HepG2 (cell line): ENCODE results near the gene HTD2. TPM values are rescaled to one million over a fixed set of nuclear protein-coding genes. Genes with fewer than 3 reads are reported as not detected.

Experiments used
- GABPB1 ChIP-seq: IDR thresholded peaks from 2 replicates; pipeline ENCODE4 v1.6.1; 2016; ENCODE audit warnings: mild to moderate bottlenecking, missing genetic modification reagents, moderate library complexity, missing compliant biosample characterization
- GATAD1 ChIP-seq: IDR thresholded peaks from 2 replicates; pipeline ENCODE4 v1.6.1; 2016; ENCODE audit warnings: missing genetic modification reagents, missing compliant biosample characterization
- KAT2B ChIP-seq: fragments of 150-350 bp; IDR thresholded peaks from 2 replicates; pipeline ENCODE4 v1.6.1; 2014; ENCODE audit warnings: low read depth, low read length, borderline replicate concordance
- MIXL1 ChIP-seq: IDR thresholded peaks from 2 replicates; pipeline ENCODE4 v1.6.1; 2016
- SAFB2 ChIP-seq: sonication (generic); formaldehyde crosslinking; IDR thresholded peaks from 2 replicates; pipeline ENCODE4 v1.5.1; 2020; ENCODE audit warnings: missing genetic modification reagents, low read depth, mild to moderate bottlenecking, borderline replicate concordance
- SETDB1 ChIP-seq: sonication (generic); formaldehyde crosslinking; IDR thresholded peaks from 2 replicates; pipeline ENCODE4 v1.5.1; 2020; ENCODE audit warnings: missing genetic modification reagents, mild to moderate bottlenecking, borderline replicate concordance
- SMARCE1 ChIP-seq: fragments of 450-650 bp; IDR thresholded peaks from 2 replicates; pipeline ENCODE4 v1.6.1; 2017; ENCODE audit warnings: borderline replicate concordance
- SOX6 ChIP-seq, 2 experiments: fragments of 450-650 bp in 1 of 2; sonication (generic) in 1 of 2; formaldehyde crosslinking in 1 of 2; IDR thresholded peaks; 2 replicates each; pipeline versions ENCODE4 v1.4.0 to v1.6.1; 2017 to 2020; ENCODE audit warnings: antibody characterized with exemption in 1 of 2, mild to moderate bottlenecking in 1 of 2, missing genetic modification reagents in 1 of 2
- ZMYM2 ChIP-seq: sonication (generic); formaldehyde crosslinking; IDR thresholded peaks from 2 replicates; pipeline ENCODE4 v1.8.0; 2022; ENCODE audit warnings: mild to moderate bottlenecking, missing genetic modification reagents
- ZNF354B ChIP-seq: sonication (generic); formaldehyde crosslinking; IDR thresholded peaks from 2 replicates; pipeline ENCODE4 v1.8.0; 2022; ENCODE audit warnings: mild to moderate bottlenecking, missing genetic modification reagents
- ZNF510 ChIP-seq: sonication (generic); formaldehyde crosslinking; IDR thresholded peaks from 2 replicates; pipeline ENCODE4 v1.4.0; 2020; ENCODE audit warnings: low read depth, mild to moderate bottlenecking, missing genetic modification reagents
- ZNF652 ChIP-seq: IDR thresholded peaks from 2 replicates; pipeline ENCODE4 v1.6.1; 2016; ENCODE audit warnings: low read depth, borderline replicate concordance
- ZNF746 ChIP-seq: sonication (generic); formaldehyde crosslinking; IDR thresholded peaks from 2 replicates; pipeline ENCODE4 v1.8.0; 2022; ENCODE audit warnings: mild to moderate bottlenecking, missing genetic modification reagents
- ZNF747 ChIP-seq: sonication (generic); formaldehyde crosslinking; IDR thresholded peaks from 2 replicates; pipeline ENCODE4 v1.8.1; 2023; ENCODE audit warnings: missing genetic modification reagents, mild to moderate bottlenecking, borderline replicate concordance
- ZSCAN22 ChIP-seq: sonication (generic); formaldehyde crosslinking; IDR thresholded peaks from 2 replicates; pipeline ENCODE4 v1.4.0; 2020; ENCODE audit warnings: mild to moderate bottlenecking, missing genetic modification reagents
- polyA plus RNA-seq, 8 experiments: library from polyadenylated mRNA; depleted of rRNA in 3 of 8; stranded (reverse) in 7 of 8; unstranded in 1 of 8; fragments of >200 nt; fragmentation: Illumina TruSeq in 4 of 8; extraction: Trizol in 4 of 8; gene quantifications; 2 replicates each; pipeline versions ENCODE4 v1.2.1 to v1.2.3, GENCODE V29; 2011 to 2016; ENCODE audit warnings: low read depth in 4 of 8, missing spikeins in 1 of 8, mixed read lengths in 1 of 8; ENCODE audit not compliant: insufficient read depth in 1 of 8
- total RNA-seq, 5 experiments: library from RNA; depleted of rRNA; stranded (reverse); fragments of >200 nt; fragmentation: Illumina TruSeq; extraction: Trizol; gene quantifications; 2 replicates each; pipeline ENCODE4 v1.2.3, GENCODE V29; 2016; ENCODE audit warnings: low read depth in 1 of 5
- TF ChIP-seq, protein P1 (sequence below): sonication (generic); formaldehyde crosslinking; IDR thresholded peaks from 2 replicates; pipeline ENCODE4 v1.9.0; 2022; ENCODE audit warnings: low read depth, missing genetic modification reagents
- TF ChIP-seq, protein P2 (sequence below): sonication (generic); formaldehyde crosslinking; IDR thresholded peaks from 2 replicates; pipeline ENCODE4 v1.8.1; 2023; ENCODE audit warnings: missing genetic modification reagents, mild to moderate bottlenecking, borderline replicate concordance
- TF ChIP-seq, protein P3 (sequence below): sonication (generic); formaldehyde crosslinking; IDR thresholded peaks from 2 replicates; pipeline ENCODE4 v1.8.1; 2023; ENCODE audit warnings: mild to moderate bottlenecking, missing genetic modification reagents
- TF ChIP-seq, protein P4 (sequence below): sonication (generic); formaldehyde crosslinking; IDR thresholded peaks from 2 replicates; pipeline ENCODE4 v1.9.0; 2022; ENCODE audit warnings: missing genetic modification reagents, mild to moderate bottlenecking, borderline replicate concordance
- TF ChIP-seq, protein P5 (sequence below): sonication (generic); formaldehyde crosslinking; IDR thresholded peaks from 2 replicates; pipeline ENCODE4 v1.4.0; 2020; ENCODE audit warnings: missing genetic modification reagents, mild to moderate bottlenecking, borderline replicate concordance

The HTD2 gene
- total and polyA plus RNA-seq, 2 of the 13 experiments (the other 11 are each of a cell fraction or from before 2014, with no cell fraction given), result 8.6 to 13.7 TPM

DNA sequence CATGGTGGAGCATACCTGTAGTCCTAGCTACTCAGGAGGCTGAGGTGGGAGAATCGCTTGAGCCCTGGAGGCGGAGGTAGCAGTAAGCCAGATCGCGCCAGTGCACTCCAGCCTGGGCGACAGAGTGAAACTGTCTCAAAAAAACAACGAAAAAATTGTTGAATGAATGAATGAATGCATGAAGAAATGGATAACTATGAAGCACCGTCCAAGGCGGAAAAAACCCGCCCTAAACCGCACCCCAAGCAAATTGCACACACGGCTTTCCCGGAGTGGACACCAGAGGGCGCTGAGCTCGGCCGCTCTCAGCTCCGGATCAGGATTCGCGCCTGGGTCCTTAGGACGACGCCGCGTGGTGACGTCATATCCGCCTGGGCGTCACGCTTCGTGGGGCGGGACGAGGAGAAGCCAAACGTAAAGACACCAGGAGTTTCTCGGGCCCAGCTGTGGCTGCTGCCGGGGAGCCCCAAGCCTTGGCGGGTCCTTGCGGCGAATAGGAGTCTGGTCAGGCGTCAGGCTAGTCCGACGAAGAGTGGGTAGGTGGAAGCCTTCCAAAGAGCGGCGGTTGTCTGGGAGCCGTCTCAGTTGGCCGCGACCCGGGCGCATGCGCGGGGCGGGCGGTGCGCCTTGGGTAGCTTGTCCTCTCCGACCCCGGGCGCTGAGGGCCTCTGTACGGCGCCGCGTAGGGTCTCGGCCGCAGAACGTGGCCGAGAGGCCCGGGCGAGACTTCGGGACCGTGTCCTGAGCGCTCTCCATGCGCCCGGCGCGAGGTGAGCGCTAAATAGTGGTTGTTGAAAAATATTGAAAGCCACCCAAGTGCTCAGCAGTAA, at the start of gene HTD2, which contains the start of gene RPP14 (continued):
- TF ChIP-seq ZNF746 (CRISPR knock-in tag) (0 out of 2 replicates have a peak, but pooled peaks have one; percentile 49), ZMYM2 (CRISPR knock-in tag) (0 out of 2 replicates have a peak, but pooled peaks have one; percentile 45), ZNF354B (CRISPR knock-in tag) (no peak), ZSCAN22 (CRISPR knock-in tag) (no peak), SAFB2 (CRISPR knock-in tag) (peak; percentile 68; the same call in 1 of the 2 replicates), KAT2B (no peak), MIXL1 (peak; percentile 59; the same call in 1 of the 2 replicates), SOX6 (IDR thresholded peaks at IDR 0.05) (no peak), SOX6 (CRISPR knock-in tag; IDR thresholded peaks at IDR 0.05) (peak; percentile 72), GABPB1 (CRISPR knock-in tag) (peak; percentile 99), SETDB1 (CRISPR knock-in tag) (no peak), ZNF747 (CRISPR knock-in tag) (no peak), ZNF652 (CRISPR knock-in tag) (peak; percentile 34; the same call in 1 of the 2 replicates), ZNF510 (no peak), SMARCE1 (no peak), GATAD1 (CRISPR knock-in tag) (peak; percentile 98)
- TF ChIP-seq, protein P1, sequence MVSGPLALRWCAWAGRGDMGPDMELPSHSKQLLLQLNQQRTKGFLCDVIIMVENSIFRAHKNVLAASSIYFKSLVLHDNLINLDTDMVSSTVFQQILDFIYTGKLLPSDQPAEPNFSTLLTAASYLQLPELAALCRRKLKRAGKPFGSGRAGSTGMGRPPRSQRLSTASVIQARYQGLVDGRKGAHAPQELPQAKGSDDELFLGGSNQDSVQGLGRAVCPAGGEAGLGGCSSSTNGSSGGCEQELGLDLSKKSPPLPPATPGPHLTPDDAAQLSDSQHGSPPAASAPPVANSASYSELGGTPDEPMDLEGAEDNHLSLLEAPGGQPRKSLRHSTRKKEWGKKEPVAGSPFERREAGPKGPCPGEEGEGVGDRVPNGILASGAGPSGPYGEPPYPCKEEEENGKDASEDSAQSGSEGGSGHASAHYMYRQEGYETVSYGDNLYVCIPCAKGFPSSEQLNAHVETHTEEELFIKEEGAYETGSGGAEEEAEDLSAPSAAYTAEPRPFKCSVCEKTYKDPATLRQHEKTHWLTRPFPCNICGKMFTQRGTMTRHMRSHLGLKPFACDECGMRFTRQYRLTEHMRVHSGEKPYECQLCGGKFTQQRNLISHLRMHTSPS (CRISPR knock-in tag), result no peak; the same call in 1 of the 2 replicates
- TF ChIP-seq, protein P2, sequence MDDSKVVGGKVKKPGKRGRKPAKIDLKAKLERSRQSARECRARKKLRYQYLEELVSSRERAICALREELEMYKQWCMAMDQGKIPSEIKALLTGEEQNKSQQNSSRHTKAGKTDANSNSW (CRISPR knock-in tag), result 0 out of 2 replicates have a peak, but pooled peaks have one; percentile 42
- TF ChIP-seq, protein P3, sequence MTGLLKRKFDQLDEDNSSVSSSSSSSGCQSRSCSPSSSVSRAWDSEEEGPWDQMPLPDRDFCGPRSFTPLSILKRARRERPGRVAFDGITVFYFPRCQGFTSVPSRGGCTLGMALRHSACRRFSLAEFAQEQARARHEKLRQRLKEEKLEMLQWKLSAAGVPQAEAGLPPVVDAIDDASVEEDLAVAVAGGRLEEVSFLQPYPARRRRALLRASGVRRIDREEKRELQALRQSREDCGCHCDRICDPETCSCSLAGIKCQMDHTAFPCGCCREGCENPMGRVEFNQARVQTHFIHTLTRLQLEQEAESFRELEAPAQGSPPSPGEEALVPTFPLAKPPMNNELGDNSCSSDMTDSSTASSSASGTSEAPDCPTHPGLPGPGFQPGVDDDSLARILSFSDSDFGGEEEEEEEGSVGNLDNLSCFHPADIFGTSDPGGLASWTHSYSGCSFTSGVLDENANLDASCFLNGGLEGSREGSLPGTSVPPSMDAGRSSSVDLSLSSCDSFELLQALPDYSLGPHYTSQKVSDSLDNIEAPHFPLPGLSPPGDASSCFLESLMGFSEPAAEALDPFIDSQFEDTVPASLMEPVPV (CRISPR knock-in tag), result peak; percentile 46; the same call in 1 of the 2 replicates
- TF ChIP-seq, protein P4, sequence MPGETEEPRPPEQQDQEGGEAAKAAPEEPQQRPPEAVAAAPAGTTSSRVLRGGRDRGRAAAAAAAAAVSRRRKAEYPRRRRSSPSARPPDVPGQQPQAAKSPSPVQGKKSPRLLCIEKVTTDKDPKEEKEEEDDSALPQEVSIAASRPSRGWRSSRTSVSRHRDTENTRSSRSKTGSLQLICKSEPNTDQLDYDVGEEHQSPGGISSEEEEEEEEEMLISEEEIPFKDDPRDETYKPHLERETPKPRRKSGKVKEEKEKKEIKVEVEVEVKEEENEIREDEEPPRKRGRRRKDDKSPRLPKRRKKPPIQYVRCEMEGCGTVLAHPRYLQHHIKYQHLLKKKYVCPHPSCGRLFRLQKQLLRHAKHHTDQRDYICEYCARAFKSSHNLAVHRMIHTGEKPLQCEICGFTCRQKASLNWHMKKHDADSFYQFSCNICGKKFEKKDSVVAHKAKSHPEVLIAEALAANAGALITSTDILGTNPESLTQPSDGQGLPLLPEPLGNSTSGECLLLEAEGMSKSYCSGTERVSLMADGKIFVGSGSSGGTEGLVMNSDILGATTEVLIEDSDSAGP (CRISPR knock-in tag), result peak; percentile 87
- TF ChIP-seq, protein P5, sequence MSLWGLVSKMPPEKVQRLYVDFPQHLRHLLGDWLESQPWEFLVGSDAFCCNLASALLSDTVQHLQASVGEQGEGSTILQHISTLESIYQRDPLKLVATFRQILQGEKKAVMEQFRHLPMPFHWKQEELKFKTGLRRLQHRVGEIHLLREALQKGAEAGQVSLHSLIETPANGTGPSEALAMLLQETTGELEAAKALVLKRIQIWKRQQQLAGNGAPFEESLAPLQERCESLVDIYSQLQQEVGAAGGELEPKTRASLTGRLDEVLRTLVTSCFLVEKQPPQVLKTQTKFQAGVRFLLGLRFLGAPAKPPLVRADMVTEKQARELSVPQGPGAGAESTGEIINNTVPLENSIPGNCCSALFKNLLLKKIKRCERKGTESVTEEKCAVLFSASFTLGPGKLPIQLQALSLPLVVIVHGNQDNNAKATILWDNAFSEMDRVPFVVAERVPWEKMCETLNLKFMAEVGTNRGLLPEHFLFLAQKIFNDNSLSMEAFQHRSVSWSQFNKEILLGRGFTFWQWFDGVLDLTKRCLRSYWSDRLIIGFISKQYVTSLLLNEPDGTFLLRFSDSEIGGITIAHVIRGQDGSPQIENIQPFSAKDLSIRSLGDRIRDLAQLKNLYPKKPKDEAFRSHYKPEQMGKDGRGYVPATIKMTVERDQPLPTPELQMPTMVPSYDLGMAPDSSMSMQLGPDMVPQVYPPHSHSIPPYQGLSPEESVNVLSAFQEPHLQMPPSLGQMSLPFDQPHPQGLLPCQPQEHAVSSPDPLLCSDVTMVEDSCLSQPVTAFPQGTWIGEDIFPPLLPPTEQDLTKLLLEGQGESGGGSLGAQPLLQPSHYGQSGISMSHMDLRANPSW (CRISPR knock-in tag), result peak; percentile 62; the same call in 1 of the 2 replicates
